Measurements from ENCODE around the gene TLCD3A. TPM values are rescaled to one million over a fixed set of nuclear protein-coding genes. Genes with fewer than 3 reads are reported as not detected.

Gene TLCD3A
- total and polyA plus RNA-seq, 2 donors (not counting 3 experiments of a cell fraction or from before 2014, with no cell fraction given): 36.6 to 54.1 TPM

- H3K9ac ChIP-seq (replicated peaks; ENCODE audit: extremely low read depth, insufficient read depth, low read length): no peak overlapping the region
- no peak overlapping the region for H2AFZ ChIP-seq (ENCODE audit: low read depth, low read length)
- H3K9me1 ChIP-seq (replicated peaks; ENCODE audit: control insufficient read depth, extremely low read depth, insufficient read depth, low read length): no peaks in the 10 kb centered on the region
- H3K36me3 ChIP-seq (ENCODE audit: control insufficient read depth in 2 of 2, extremely low read depth in 1 of 2, insufficient read depth in 2 of 2, low read length in 2 of 2): peaks cover 16 to 48% of the 10 kb centered on the region in 2 experiments
- H3K27me3 ChIP-seq (ENCODE audit: control insufficient read depth in 2 of 2, insufficient read depth in 2 of 2, low read length in 2 of 2): no peaks in the 10 kb centered on the region
- no peak overlapping the region for H3K27ac ChIP-seq (ENCODE audit: insufficient read depth, low read depth, low read length)
- H3K4me3 ChIP-seq (replicated peaks in 1 of 3; ENCODE audit: insufficient read depth in 1 of 3, low read depth in 1 of 3, low read length in 3 of 3): no peak overlapping the region
- CTCF ChIA-PET: interaction anchor here (0.7 to 1.6 kb wide), 6 partner anchors 10 to 333 kb away, joined by 3 to 5 read pairs (median 3); no protein-coding TSS in a partner anchor
- DNase-seq (ENCODE audit: low read depth, low spot score) (no peak), FAIRE-seq (no peak)
- intact Hi-C loops (cut with micrococcal nuclease): no loop called here
- H3K4me2 ChIP-seq (ENCODE audit: insufficient read depth, low read length): no peak overlapping the region
- TF ChIP-seq FOS (IDR thresholded peaks at IDR 0.05; ENCODE audit: borderline replicate concordance, insufficient read depth, low read length) (no peak), CTCF (IDR thresholded peaks at IDR 0.05; ENCODE audit: extremely low read depth in 1 of 2, insufficient read depth in 1 of 2, low read depth in 1 of 2, low read length in 2 of 2) (no peak), POLR2AphosphoS5 (IDR thresholded peaks at IDR 0.05; ENCODE audit: insufficient read depth, low read depth, low read length) (no peak)
- no peaks in the 10 kb centered on the region for H3K4me1 ChIP-seq (ENCODE audit: control insufficient read depth, extremely low read depth, insufficient read depth, low read length)
- H3K9me3 ChIP-seq (replicated peaks; ENCODE audit: control insufficient read depth, insufficient read depth, low read length): no peaks in the 10 kb centered on the region
- dilution Hi-C loops (cut with MboI; ENCODE audit: extremely low pct_ligation_motif_present, low sequenced_read_pairs): no loop called here
- H4K20me1 ChIP-seq (replicated peaks; ENCODE audit: control insufficient read depth, extremely low read depth, insufficient read depth, low read length): no peaks in the 10 kb centered on the region
- BruUV-seq (replicated peaks): no TSS peak
- POLR2A ChIA-PET: interaction anchor here (0.6 kb wide), 1 partner anchor 251 kb away, joined by 4 read pairs; no protein-coding TSS in a partner anchor
- peaks cover 59% of the 10 kb centered on the region for H3K79me2 ChIP-seq (ENCODE audit: control insufficient read depth, insufficient read depth, low read length)
Observed at GRCh38 chr17:745406-745805, 13.0 kb downstream of the TLCD3A start.

GRCh38 chr17:746181-746580, 13.8 kb downstream of the TLCD3A start:
- POLR2A ChIA-PET: interaction anchor here (0.6 kb wide), 1 partner anchor 250 kb away, joined by 4 read pairs; no protein-coding TSS in a partner anchor

More at GRCh38 chr17:746181-746580, 13.8 kb downstream of the TLCD3A start:
- Histone ChIP-seq H3K4me1 (ENCODE audit: control insufficient read depth, extremely low read depth, insufficient read depth, low read length) (peaks cover 6% of the 10 kb centered on the region), H3K9me1 (replicated peaks; ENCODE audit: control insufficient read depth, extremely low read depth, insufficient read depth, low read length) (no peaks in the 10 kb centered on the region), H3K4me3 (replicated peaks in 1 of 3; ENCODE audit: insufficient read depth in 1 of 3, low read depth in 1 of 3, low read length in 3 of 3) (no peak overlapping the region), H4K20me1 (replicated peaks; ENCODE audit: control insufficient read depth, extremely low read depth, insufficient read depth, low read length) (no peaks in the 10 kb centered on the region), H2AFZ (ENCODE audit: low read depth, low read length) (no peak overlapping the region), H3K79me2 (ENCODE audit: control insufficient read depth, insufficient read depth, low read length) (peaks cover 67% of the 10 kb centered on the region), H3K9ac (replicated peaks; ENCODE audit: extremely low read depth, insufficient read depth, low read length) (no peak overlapping the region), H3K27ac (ENCODE audit: insufficient read depth, low read depth, low read length) (no peak overlapping the region), H3K9me3 (replicated peaks; ENCODE audit: control insufficient read depth, insufficient read depth, low read length) (no peaks in the 10 kb centered on the region), H3K27me3 (ENCODE audit: control insufficient read depth in 2 of 2, insufficient read depth in 2 of 2, low read length in 2 of 2) (no peaks in the 10 kb centered on the region), H3K36me3 (ENCODE audit: control insufficient read depth in 2 of 2, extremely low read depth in 1 of 2, insufficient read depth in 2 of 2, low read length in 2 of 2) (peaks cover 13 to 42% of the 10 kb centered on the region in 2 experiments), H3K4me2 (ENCODE audit: insufficient read depth, low read length) (no peak overlapping the region)
- intact Hi-C loops (cut with micrococcal nuclease) (no loop called here), dilution Hi-C loops (cut with MboI; ENCODE audit: extremely low pct_ligation_motif_present, low sequenced_read_pairs) (no loop called here)
- DNase-seq (ENCODE audit: low read depth, low spot score): no peak
- no peak for FAIRE-seq
- CTCF ChIA-PET: interaction anchor here (1.1 to 1.6 kb wide), 5 partner anchors 10 to 235 kb away, joined by 3 to 5 read pairs (median 3); no protein-coding TSS in a partner anchor
- no peak for TF ChIP-seq MAX (IDR thresholded peaks at IDR 0.05; ENCODE audit: insufficient read depth, insufficient read length)
- TF ChIP-seq GATA2 (IDR thresholded peaks at IDR 0.05; ENCODE audit: insufficient read depth, insufficient read length, low read depth, low read length): no peak
- TF ChIP-seq JUN (IDR thresholded peaks at IDR 0.05; ENCODE audit: borderline replicate concordance, insufficient read depth, insufficient read length, low read depth): no peak
- TF ChIP-seq POLR2AphosphoS5 (IDR thresholded peaks at IDR 0.05; ENCODE audit: insufficient read depth, low read depth, low read length): no peak
- no peak for TF ChIP-seq EZH2 (IDR thresholded peaks at IDR 0.05; ENCODE audit: borderline replicate concordance, low read depth, low read length, severe bottlenecking)
- TF ChIP-seq POLR2A (IDR thresholded peaks at IDR 0.05; ENCODE audit: low read depth, low read length): no peak
- TF ChIP-seq MYC (IDR thresholded peaks at IDR 0.05; ENCODE audit: low read depth, low read length): no peak
- TF ChIP-seq CTCF (IDR thresholded peaks at IDR 0.05; ENCODE audit: extremely low read depth in 1 of 2, insufficient read depth in 1 of 2, low read depth in 1 of 2, low read length in 2 of 2): no peak
- no peak for TF ChIP-seq FOS (IDR thresholded peaks at IDR 0.05; ENCODE audit: borderline replicate concordance, insufficient read depth, low read length)
- no TSS peak for BruUV-seq (replicated peaks)

All from endothelial cell of umbilical vein (primary cell).